ENCODE measurements around the gene FAR1. TPM values are rescaled to one million over a fixed set of nuclear protein-coding genes. Genes with fewer than 3 reads are reported as not detected.
"Not testable (repeated sequence)": the region's sequence is repeated elsewhere in the genome, so short reads cannot be mapped to it uniquely, and the experiment has no call there.

Gene FAR1
- total RNA-seq, 1 donor from 2014 or later, result 58.8 TPM

- DNase-seq (ENCODE audit: low spot score), result no peak
Observed at GRCh38 chr11:13705710-13706109, 37.2 kb downstream of the FAR1 start.

DNA sequence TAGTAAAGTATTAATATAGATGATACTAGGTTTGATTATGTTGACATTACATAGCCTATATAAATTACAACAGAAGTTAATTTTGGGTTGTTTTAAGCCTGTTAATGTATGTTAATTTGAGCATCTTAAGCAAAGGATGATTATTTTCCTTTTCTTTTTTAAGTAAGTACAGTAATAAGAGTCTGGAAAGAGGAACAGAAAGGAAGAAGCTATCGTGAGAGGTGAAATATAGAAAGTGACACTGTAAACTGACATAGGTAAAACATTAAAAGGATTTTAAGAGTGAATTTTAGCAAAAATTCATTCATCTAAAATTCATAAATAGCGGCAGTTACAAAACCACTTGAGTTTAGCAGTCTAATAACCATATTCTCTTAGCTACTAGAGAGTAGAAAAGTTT lies 45.5 kb downstream of the FAR1 start:
- DNase-seq (ENCODE audit: low spot score), result no peak

- no peak for DNase-seq (ENCODE audit: low spot score)
Observed at GRCh38 chr11:13717331-13717730, 48.9 kb downstream of the FAR1 start.

- no peak for DNase-seq (ENCODE audit: low spot score)
Observed at GRCh38 chr11:13718394-13718793, 49.9 kb downstream of the FAR1 start.

GRCh38 chr11:13720940-13721339 lies 52.5 kb downstream of the FAR1 start:
- no peak for DNase-seq (ENCODE audit: low spot score)

DNA sequence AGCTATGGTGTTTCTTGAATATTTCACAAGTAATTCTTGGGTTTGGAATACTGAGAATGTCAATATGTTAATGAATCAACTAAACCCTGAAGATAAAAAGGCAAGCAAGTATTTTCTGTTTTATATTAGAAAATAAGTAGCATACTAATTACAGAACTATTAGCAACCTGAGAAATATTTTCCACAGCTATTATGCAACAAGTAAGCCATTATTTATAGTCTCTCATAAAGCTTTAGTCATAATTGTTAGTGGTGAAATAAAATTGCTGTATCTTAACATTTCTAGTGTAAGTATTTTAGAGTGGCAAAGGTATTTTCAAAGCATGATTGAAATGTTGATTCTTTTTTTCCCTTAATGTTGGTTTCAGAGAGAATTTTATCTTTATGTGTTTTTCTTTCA lies 53.3 kb downstream of the FAR1 start:
- no peak for DNase-seq (ENCODE audit: low spot score)

GRCh38 chr11:13726456-13726855 lies 58.0 kb downstream of the FAR1 start:
- DNase-seq (ENCODE audit: low spot score), result no peak

GRCh38 chr11:13728076-13728475 lies 59.6 kb downstream of the FAR1 start:
- no peak for DNase-seq (ENCODE audit: low spot score)

DNA sequence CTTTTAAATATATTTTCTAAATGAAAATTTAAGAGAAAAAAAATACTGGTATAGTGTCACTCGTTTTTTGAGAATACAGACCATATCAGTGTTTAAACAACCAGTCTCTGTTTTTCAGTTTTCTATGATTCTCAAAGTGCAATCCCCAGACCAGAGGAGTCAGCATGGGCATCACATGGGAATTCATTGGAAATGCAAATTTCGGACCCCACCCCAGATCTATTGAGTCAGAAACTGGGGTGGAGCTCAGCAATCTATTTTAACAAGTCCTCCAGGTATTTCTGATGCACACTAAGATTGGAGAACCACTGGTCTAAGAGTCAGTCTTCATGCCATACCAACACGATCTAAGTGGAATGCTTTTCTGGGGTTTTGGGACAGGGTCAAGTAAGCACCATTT lies 66.1 kb downstream of the FAR1 start:
- no peak for DNase-seq (ENCODE audit: low spot score)

DNA sequence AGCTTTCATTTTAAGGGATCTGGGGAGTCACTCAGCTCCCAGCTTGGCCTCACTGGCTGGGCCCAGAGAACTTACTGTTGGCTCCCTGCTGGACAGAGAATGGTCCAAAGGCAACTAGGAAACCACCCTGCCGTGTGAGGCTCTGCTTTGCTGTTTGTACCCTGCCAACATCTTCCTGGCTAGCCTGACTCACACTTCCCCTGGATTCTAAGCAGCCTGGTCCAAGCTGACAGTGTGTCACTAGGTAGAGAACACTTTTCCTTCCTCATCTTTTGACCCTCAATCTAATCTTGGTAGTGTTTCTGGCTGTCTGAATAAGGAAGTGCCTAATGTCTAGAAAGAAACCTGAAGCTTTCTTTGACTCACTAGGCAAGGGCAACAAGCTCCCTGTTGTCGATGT lies 76.7 kb downstream of the FAR1 start:
- no peak for DNase-seq (ENCODE audit: low spot score)

DNA sequence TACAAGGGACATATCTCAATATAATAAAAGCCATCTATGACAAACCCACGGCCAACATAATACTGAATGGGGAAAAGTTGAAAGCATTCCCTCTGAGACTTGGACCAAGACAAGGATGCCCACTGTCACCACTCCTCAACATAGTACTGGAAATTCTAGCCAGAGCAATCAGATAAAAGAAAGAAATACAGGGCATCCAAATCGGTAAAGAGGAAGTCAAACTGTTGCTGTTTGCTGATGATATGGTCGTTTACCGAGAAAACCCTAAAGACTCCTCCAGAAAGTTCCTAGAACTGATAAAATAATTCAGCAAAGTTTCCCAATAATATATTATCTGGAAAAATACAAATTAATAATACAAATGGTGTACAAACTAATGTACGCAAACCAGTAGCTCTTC lies 84.8 kb downstream of the FAR1 start:
- not testable (repeated sequence) for DNase-seq (ENCODE audit: low spot score)

GRCh38 chr11:13759050-13759449 lies 90.6 kb downstream of the FAR1 start:
- DNase-seq (ENCODE audit: low spot score), result no peak

- DNase-seq (ENCODE audit: low spot score), result no peak
Observed at GRCh38 chr11:13760115-13760514, 91.6 kb downstream of the FAR1 start.

DNA sequence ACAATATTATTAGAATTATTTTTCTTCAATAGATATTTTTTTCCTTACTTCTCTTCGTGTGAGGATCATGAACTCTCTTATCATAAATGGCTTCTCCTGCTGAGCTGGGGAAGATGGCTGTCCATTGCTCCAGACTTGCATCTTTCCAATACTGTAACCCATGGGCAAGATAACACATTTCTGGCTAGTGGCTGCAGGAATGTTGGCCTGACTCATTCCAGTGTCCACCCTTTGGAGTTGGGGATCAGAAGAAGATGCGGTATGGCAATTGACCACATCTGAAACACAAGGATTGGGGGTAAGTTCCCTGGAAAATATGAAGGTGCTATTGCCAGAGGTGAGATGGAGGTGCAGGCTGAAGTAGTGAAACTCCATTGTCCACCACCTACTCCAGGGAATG lies 92.8 kb downstream of the FAR1 start:
- DNase-seq (ENCODE audit: low spot score), result no peak

DNA sequence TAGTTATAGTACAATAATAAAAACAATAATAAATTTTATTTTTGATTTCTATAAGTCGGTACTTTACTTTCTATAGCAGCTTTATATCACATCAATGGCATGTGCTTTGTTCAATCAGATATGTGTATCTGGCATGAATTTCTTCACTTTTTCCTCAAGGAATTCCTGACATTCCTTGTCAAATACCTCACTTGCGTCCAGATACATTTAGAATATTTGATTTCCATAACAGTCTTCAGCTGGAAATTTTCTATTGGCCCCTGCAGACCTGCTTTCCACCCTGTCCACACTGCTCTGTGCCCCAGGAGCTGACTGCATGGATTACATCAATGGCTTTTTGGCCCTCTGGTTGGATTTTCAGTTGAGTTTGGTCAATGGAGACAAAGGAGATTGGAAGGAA lies 93.2 kb downstream of the FAR1 start:
- DNase-seq (ENCODE audit: low spot score), result no peak

- DNase-seq (ENCODE audit: low spot score), result no peak
Observed at GRCh38 chr11:13762718-13763117, 94.2 kb downstream of the FAR1 start.

- no peak for DNase-seq (ENCODE audit: low spot score)
Observed at GRCh38 chr11:13763341-13763740, 94.9 kb downstream of the FAR1 start.

- no peak for DNase-seq (ENCODE audit: low spot score)
Observed at GRCh38 chr11:13765886-13766285, 97.4 kb downstream of the FAR1 start.

DNA sequence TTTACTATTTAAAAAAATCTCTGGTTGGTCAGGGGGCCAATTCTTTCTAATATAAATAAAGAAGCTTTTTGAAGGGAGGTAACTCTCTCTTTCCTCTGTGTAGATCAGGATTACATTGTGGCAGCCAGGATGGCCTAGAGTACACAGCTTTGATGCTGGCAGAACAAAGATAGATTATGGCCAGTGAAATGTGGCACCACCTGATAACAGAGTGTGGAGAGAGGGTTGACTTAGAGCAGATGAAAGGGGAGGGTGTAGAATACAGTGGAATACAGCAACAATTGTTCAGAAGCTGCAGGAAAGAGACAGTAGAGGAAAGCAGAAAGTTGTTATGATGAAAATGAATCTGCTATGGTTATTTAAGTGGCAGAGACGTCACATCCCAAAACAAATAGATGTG lies 99.0 kb downstream of the FAR1 start:
- DNase-seq (ENCODE audit: low spot score), result no peak

- DNase-seq (ENCODE audit: low spot score), result no peak
Observed at GRCh38 chr11:13769188-13769587, 100.7 kb downstream of the FAR1 start.

- no peak for DNase-seq (ENCODE audit: low spot score)
Observed at GRCh38 chr11:13771151-13771550, 102.7 kb downstream of the FAR1 start.

DNA sequence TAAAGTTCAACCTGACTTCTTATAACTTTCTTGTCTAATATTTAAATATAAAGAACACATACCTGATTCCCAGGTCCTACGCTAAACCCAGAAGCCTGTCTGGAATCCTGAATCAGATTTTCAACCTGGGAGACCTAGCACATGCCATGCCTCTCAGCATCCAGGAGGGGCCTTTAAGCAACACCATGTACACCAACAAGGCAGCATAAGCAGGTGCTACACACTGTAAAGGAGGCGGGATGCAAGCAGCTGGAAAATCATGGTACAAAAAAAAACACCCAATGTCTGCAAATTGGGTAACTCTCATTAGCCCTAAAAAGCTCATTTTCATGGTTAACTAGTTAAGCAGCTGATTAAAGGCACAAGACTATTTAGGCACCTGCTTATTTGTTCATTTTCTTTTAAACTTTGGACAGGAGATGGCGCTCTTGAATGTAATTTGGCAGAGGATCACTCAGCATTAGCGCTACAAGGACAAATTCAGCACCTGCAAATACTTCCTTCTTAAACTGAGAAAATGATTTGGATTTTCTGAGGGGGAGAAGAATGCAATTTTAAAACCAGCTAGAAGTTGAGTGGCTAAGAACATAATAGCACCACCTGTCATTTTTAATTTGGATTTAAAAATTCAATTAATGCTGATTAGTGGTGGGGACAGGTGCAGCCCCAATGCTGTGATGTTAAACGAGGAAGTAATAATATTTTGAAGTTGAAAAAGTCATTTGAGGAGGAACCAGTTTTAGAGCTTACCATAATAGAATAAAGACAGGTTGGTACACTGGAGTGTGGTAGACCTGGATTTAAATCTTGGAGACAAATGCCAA lies 104.0 kb downstream of the FAR1 start:
- DNase-seq (ENCODE audit: low spot score), result no peak

DNA sequence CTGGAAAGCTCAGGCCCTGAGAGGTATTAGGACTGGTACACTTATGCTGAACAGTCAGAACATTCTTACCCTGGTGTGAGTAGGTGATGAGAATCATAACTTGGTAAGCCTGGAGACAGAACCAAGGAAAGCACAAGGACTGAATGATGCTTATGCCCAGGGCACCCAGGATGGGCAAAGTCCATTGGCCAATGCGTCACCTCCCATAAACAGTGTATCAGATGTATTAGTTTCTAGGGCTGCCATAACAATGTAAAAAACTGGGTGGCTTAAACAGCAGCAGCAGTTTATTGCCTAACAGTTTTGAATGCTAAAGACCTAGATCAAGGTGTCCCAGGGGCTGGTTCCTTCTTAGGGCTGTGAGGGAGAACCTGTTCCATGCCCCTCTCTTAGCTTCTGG lies 107.0 kb downstream of the FAR1 start:
- DNase-seq (ENCODE audit: low spot score), result no peak

All from mesenteric fat pad (tissue), 1 donor.